B cell (primary cell): Measurements from ENCODE around the gene SNRPE. TPM values are rescaled to one million over a fixed set of nuclear protein-coding genes. Genes with fewer than 3 reads are reported as not detected.

Source experiments
- ATAC-seq: fragments of 200-7000 bp; cut with Tn5 transposase; one replicate; pipeline ENCODE4 v1.10.0; 2021; ENCODE audit warnings: low read depth, mild to moderate bottlenecking, moderate number of reproducible peaks, moderate library complexity
- CTCF ChIA-PET: fragments of 350-600 bp; sonication (Branson Sonifier 250); formaldehyde crosslinking; loops from one replicate; lab custom pipeline; 2021; ENCODE audit warnings: antibody characterized with exemption, inconsistent platforms; lab: Charles Lee
- POLR2A ChIA-PET: fragments of 350-600 bp; sonication (Branson Sonifier 250); formaldehyde crosslinking; loops from one replicate; lab custom pipeline; 2021; ENCODE audit warnings: antibody characterized with exemption; lab: Charles Lee
- DNase-seq: peaks from one replicate; pipeline ENCODE4 v3.0.0; 2013
- H2AFZ ChIP-seq: 2 replicates; pipeline ENCODE4 v1.6.1; 2012; ENCODE audit warnings: mild to moderate bottlenecking, low read depth, low read length; ENCODE audit not compliant: insufficient read depth, poor library complexity, severe bottlenecking
- H3K27ac ChIP-seq, 2 donors: 1 replicate in 1 of 2; 2 replicates in 1 of 2; pipeline ENCODE4 v1.5.1; 2012 to 2013; ENCODE audit warnings: low read length in 2 of 2, mild to moderate bottlenecking in 2 of 2, moderate library complexity in 1 of 2
- H3K27me3 ChIP-seq, 4 experiments: fragments of 200-600 bp in 1 of 4; sonication (generic) in 1 of 4; replicated peaks in 1 of 4; 1 replicate in 2 of 4; 2 replicates in 2 of 4; pipeline versions ENCODE4 v1.6.1 to v1.7.0; 2013 to 2016; ENCODE audit warnings: low read length in 3 of 4, mild to moderate bottlenecking in 2 of 4, mixed read lengths in 1 of 4, moderate library complexity in 1 of 4; ENCODE audit not compliant: insufficient read depth in 4 of 4, control insufficient read depth in 3 of 4; ENCODE audit errors: control extremely low read depth in 1 of 4
- H3K36me3 ChIP-seq, 2 experiments: replicated peaks in 1 of 2; 1 replicate in 1 of 2; 2 replicates in 1 of 2; pipeline versions ENCODE4 v1.6.1 to v1.7.1; 2013; ENCODE audit warnings: low read length in 1 of 2; ENCODE audit not compliant: insufficient read depth in 2 of 2, control insufficient read depth in 1 of 2; ENCODE audit errors: control extremely low read depth in 1 of 2, extremely low read depth in 1 of 2
- H3K4me1 ChIP-seq, 2 donors: fragments of 200-600 bp in 1 of 2; sonication (generic) in 1 of 2; 1 replicate in 1 of 2; 2 replicates in 1 of 2; pipeline versions ENCODE4 v1.5.1 to v1.6.1; 2013 to 2017; ENCODE audit warnings: low read length in 2 of 2; ENCODE audit not compliant: control insufficient read depth in 2 of 2, insufficient read depth in 2 of 2
- H3K4me2 ChIP-seq: replicated peaks from 2 replicates; pipeline ENCODE3; 2012; ENCODE audit warnings: mild to moderate bottlenecking, low read depth, low read length; ENCODE audit not compliant: poor library complexity, severe bottlenecking
- H3K4me3 ChIP-seq, 5 experiments: fragments of 200-600 bp in 1 of 5; sonication (generic) in 1 of 5; 1 replicate in 3 of 5; 2 replicates in 2 of 5; pipeline versions ENCODE4 v1.5.1 to v1.7.0; 2011 to 2016; ENCODE audit warnings: low read length in 4 of 5, mild to moderate bottlenecking in 4 of 5, low read depth in 2 of 5, control low read depth in 1 of 5, moderate library complexity in 1 of 5; ENCODE audit not compliant: insufficient read depth in 1 of 5; ENCODE audit errors: control extremely low read depth in 1 of 5, extremely low read depth in 1 of 5
- H3K79me2 ChIP-seq: fragments of 200-600 bp; sonication (generic); one replicate; pipeline ENCODE4 v1.6.0; 2016; ENCODE audit warnings: low read length; ENCODE audit not compliant: control insufficient read depth, insufficient read depth
- H3K9ac ChIP-seq: fragments of 200-600 bp; sonication (generic); 2 replicates; pipeline ENCODE4 v1.6.1; 2017; ENCODE audit warnings: mild to moderate bottlenecking, low read length, moderate library complexity
- H3K9me3 ChIP-seq, 3 donors: one replicate each; pipeline versions ENCODE4 v1.6.1 to v1.7.1; 2013; ENCODE audit warnings: low read length in 2 of 3; ENCODE audit not compliant: control insufficient read depth in 2 of 3, insufficient read depth in 1 of 3; ENCODE audit errors: control extremely low read depth in 1 of 3
- H4K20me1 ChIP-seq: 2 replicates; pipeline ENCODE4 v1.6.0; 2012; ENCODE audit warnings: mild to moderate bottlenecking, low read length; ENCODE audit not compliant: insufficient read depth, control insufficient read depth, poor library complexity, severe bottlenecking
- H3K27ac Mint-ChIP-seq: one replicate; pipeline ENCODE4 v1.8.0; 2021; ENCODE audit warnings: mixed read lengths
- H3K27me3 Mint-ChIP-seq: one replicate; pipeline ENCODE4 v1.8.0; 2021; ENCODE audit warnings: mixed read lengths
- H3K4me1 Mint-ChIP-seq: one replicate; pipeline ENCODE4 v1.8.0; 2021; ENCODE audit warnings: mixed read lengths
- H3K4me3 Mint-ChIP-seq: one replicate; pipeline ENCODE4 v1.8.0; 2021; ENCODE audit warnings: mixed read lengths
- H3K9me3 Mint-ChIP-seq: one replicate; pipeline ENCODE4 v1.8.0; 2022; ENCODE audit warnings: mixed read lengths; ENCODE audit not compliant: insufficient read depth
- EZH2 ChIP-seq: IDR thresholded peaks from 2 replicates; pipeline ENCODE4 v1.6.1; 2012; ENCODE audit warnings: borderline replicate concordance, low read depth, mild to moderate bottlenecking, moderate library complexity, low read length; ENCODE audit not compliant: insufficient read depth, poor library complexity, severe bottlenecking
- WGBS: methylation state at CpG from one replicate; pipeline ENCODE4 v1.1.5; 2013; ENCODE audit warnings: missing lambda C conversion rate; ENCODE audit not compliant: insufficient coverage; 5-methylcytosine and 5-hydroxymethylcytosine counted together
- intact Hi-C: fragments of 100-400 bp; cut with micrococcal nuclease; formaldehyde crosslinking; loops from one replicate; pipeline ENCODE4 v1.10.0; 2022
- polyA plus RNA-seq: library from polyadenylated mRNA; depleted of rRNA; stranded (reverse); fragments of >200 nt; gene quantifications from 2 replicates; pipeline ENCODE4 v1.2.3, GENCODE V29; 2012
- total RNA-seq, 2 donors: library from RNA; stranded (reverse); fragments of 120-200 nt in 1 of 2; gene quantifications; 1 replicate in 1 of 2; 2 replicates in 1 of 2; pipeline versions ENCODE4 v1.2.3 to v1.2.4, GENCODE V29; 2013 to 2022
- TF ChIP-seq, protein P1 (sequence below): fragments of 200-600 bp; IDR thresholded peaks from one replicate; pipeline ENCODE4 v1.8.0; 2022; ENCODE audit warnings: antibody characterized with exemption, mild to moderate bottlenecking

Gene SNRPE
- total and polyA plus RNA-seq, 2 donors (not counting 1 experiment from before 2014, with no cell fraction given) = 76.9 to 80.8 TPM

DNA sequence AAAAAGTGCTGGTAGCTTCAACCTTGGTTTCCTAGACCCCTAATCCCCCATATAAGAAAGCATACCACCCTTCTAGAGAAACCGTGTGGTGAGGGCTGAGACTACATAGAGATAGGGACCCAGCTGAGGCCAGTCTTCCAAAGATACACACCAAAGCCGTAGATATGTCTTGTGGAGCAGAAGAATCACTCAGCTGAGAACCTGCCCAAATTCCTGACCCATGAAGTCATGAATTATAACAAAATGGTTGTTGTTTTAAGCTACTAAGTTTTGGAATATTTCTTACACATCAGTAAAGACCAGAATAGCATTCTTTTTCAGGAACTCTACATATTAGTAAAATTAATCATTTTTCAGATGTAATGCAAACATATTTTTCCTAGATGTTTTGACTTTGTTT lies 3.3 kb upstream of the SNRPE start:
- Mint-ChIP-seq H3K4me1 (peaks cover 16% of the 10 kb centered on the region), H3K9me3 (no peaks in the 10 kb centered on the region), H3K27me3 (no peaks in the 10 kb centered on the region), H3K27ac (no peak overlapping the region), H3K4me3 (no peak overlapping the region)
- intact Hi-C loops = no loop called here
- H3K4me3 ChIP-seq = no peak overlapping the region
- no peak overlapping the region for H3K27ac ChIP-seq
- no peak overlapping the region for H2AFZ ChIP-seq
- no peaks in the 10 kb centered on the region for H3K9me3 ChIP-seq
- no peaks in the 10 kb centered on the region for H4K20me1 ChIP-seq
- H3K9ac ChIP-seq = no peak overlapping the region
- peaks cover 4 to 16% of the 10 kb centered on the region in 2 experiments for H3K36me3 ChIP-seq
- TF ChIP-seq EZH2 = no peak
- TF ChIP-seq, protein P1, sequence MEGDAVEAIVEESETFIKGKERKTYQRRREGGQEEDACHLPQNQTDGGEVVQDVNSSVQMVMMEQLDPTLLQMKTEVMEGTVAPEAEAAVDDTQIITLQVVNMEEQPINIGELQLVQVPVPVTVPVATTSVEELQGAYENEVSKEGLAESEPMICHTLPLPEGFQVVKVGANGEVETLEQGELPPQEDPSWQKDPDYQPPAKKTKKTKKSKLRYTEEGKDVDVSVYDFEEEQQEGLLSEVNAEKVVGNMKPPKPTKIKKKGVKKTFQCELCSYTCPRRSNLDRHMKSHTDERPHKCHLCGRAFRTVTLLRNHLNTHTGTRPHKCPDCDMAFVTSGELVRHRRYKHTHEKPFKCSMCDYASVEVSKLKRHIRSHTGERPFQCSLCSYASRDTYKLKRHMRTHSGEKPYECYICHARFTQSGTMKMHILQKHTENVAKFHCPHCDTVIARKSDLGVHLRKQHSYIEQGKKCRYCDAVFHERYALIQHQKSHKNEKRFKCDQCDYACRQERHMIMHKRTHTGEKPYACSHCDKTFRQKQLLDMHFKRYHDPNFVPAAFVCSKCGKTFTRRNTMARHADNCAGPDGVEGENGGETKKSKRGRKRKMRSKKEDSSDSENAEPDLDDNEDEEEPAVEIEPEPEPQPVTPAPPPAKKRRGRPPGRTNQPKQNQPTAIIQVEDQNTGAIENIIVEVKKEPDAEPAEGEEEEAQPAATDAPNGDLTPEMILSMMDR = no peak
- DNase-seq (no peak), ATAC-seq (no peak)
- no peaks in the 10 kb centered on the region for H3K27me3 ChIP-seq
- H3K4me1 ChIP-seq = peaks cover 9 to 17% of the 10 kb centered on the region in 2 donors
- WGBS = no CpG with 5 or more reads among the region's 2 CpGs
- ChIA-PET CTCF (interaction anchor here (0.9 to 1.4 kb wide), 2 partner anchors 86 to 271 kb away, joined by 3 to 6 read pairs; no protein-coding TSS in a partner anchor), POLR2A (no interaction called here)
- H3K4me2 ChIP-seq = no peak overlapping the region
- H3K79me2 ChIP-seq = peaks cover 27% of the 10 kb centered on the region

DNA sequence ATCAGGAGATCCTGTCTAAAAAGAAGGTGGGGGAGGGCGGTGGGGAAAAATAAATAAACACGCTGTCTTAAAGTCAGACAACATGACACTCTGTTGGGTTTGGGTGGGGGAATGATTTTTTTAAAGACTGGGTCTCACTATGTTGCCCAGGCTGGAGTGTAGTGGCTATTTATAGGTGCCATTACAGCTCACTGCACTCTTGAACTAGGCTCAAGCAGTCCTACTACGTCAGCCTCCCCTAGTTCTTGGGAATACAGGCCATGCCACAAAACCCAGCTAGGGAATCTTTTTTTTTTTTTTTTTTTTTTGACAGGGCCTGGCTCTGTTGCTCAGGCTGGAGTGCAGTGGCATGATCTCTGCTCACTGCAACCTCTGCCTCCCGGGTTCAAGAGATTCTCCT lies 2.4 kb upstream of the SNRPE start:
- no peaks in the 10 kb centered on the region for H3K27me3 ChIP-seq
- H4K20me1 ChIP-seq = no peaks in the 10 kb centered on the region
- H2AFZ ChIP-seq = no peak overlapping the region
- intact Hi-C loops = no loop called here
- H3K27ac ChIP-seq = no peak overlapping the region
- no peak for TF ChIP-seq EZH2
- Mint-ChIP-seq H3K27me3 (no peaks in the 10 kb centered on the region), H3K27ac (no peak overlapping the region), H3K4me3 (no peak overlapping the region), H3K4me1 (peaks cover 19% of the 10 kb centered on the region), H3K9me3 (no peaks in the 10 kb centered on the region)
- POLR2A ChIA-PET = interaction anchor here (0.7 kb wide), 1 partner anchor 1352 kb away, joined by 5 read pairs; no protein-coding TSS in a partner anchor
- ATAC-seq (no peak), DNase-seq (no peak)
- peaks cover 33% of the 10 kb centered on the region for H3K79me2 ChIP-seq
- no peak overlapping the region for H3K4me2 ChIP-seq
- WGBS = 100% methylated on average over 2 of the region's 4 CpGs
- no peaks in the 10 kb centered on the region for H3K9me3 ChIP-seq
- H3K9ac ChIP-seq = no peak overlapping the region
- peaks cover 3 to 18% of the 10 kb centered on the region in 2 experiments for H3K36me3 ChIP-seq
- H3K4me1 ChIP-seq = peaks cover 9 to 17% of the 10 kb centered on the region in 2 donors
- H3K4me3 ChIP-seq = no peak overlapping the region
- CTCF ChIA-PET = interaction anchor here (1.4 to 2.8 kb wide), 2 partner anchors 270 kb away, joined by 6 to 25 read pairs; no protein-coding TSS in a partner anchor
